Stimulated activated CD4-positive, alpha-beta T cell treated with anti-CD3 and anti-CD28 coated beads, Interleukin-2, amount 100 ng/mL, for 4 hours (primary cell): ENCODE results near the gene APEH.
A peak's percentile ranks its signal among the peaks of the same experiment; 100 is the strongest.

Experiments used
- DNase-seq: peaks from one replicate; pipeline ENCODE4 v3.0.0-alpha.2; 2020; ENCODE audit warnings: low read depth

APEH gene

GRCh38 chr3:49673715-49674496 lies at the start of gene APEH:
TSS of gene APEH (plus strand) at chr3:49674351. CDS start at chr3:49674402, 51 bp downstream.
- peak; percentile 98 for DNase-seq

GRCh38 chr3:49625071-49625470 lies 49.1 kb upstream of the APEH start:
- no peak for DNase-seq

- no peak for DNase-seq
Observed at GRCh38 chr3:49626101-49626581, 48.0 kb upstream of the APEH start.

- DNase-seq = no peak
Observed at GRCh38 chr3:49626796-49627195, 47.4 kb upstream of the APEH start.

- no peak for DNase-seq
Observed at GRCh38 chr3:49627634-49628033, 46.5 kb upstream of the APEH start.

- DNase-seq = no peak
Observed at GRCh38 chr3:49628249-49628648, 45.9 kb upstream of the APEH start.

GRCh38 chr3:49629451-49629850 lies 44.7 kb upstream of the APEH start:
- DNase-seq = no peak

GRCh38 chr3:49629866-49630265 lies 44.3 kb upstream of the APEH start:
- no peak for DNase-seq

- DNase-seq = no peak
Observed at GRCh38 chr3:49630784-49631183, 43.4 kb upstream of the APEH start.

- DNase-seq = no peak
Observed at GRCh38 chr3:49634736-49635135, 39.4 kb upstream of the APEH start.

- DNase-seq = no peak
Observed at GRCh38 chr3:49636883-49637609, 37.1 kb upstream of the APEH start.

- no peak for DNase-seq
Observed at GRCh38 chr3:49638445-49638844, 35.7 kb upstream of the APEH start.

GRCh38 chr3:49639551-49639950 lies 34.6 kb upstream of the APEH start:
- DNase-seq = no peak

GRCh38 chr3:49641292-49641691 lies 32.9 kb upstream of the APEH start:
- DNase-seq = no peak

- DNase-seq = no peak
Observed at GRCh38 chr3:49641921-49642707, 32.0 kb upstream of the APEH start.

- DNase-seq = no peak
Observed at GRCh38 chr3:49642708-49643145, 31.4 kb upstream of the APEH start.

GRCh38 chr3:49644684-49645083 lies 29.5 kb upstream of the APEH start:
- DNase-seq = no peak

GRCh38 chr3:49646236-49646635 lies 27.9 kb upstream of the APEH start:
- DNase-seq = no peak

- DNase-seq = no peak
Observed at GRCh38 chr3:49647741-49648140, 26.4 kb upstream of the APEH start.

- no peak for DNase-seq
Observed at GRCh38 chr3:49648354-49649019, 25.7 kb upstream of the APEH start.

GRCh38 chr3:49649576-49649975 lies 24.6 kb upstream of the APEH start:
- DNase-seq = no peak

- DNase-seq = no peak
Observed at GRCh38 chr3:49650177-49650576, 24.0 kb upstream of the APEH start.
